ENCODE results near the gene FAM81B.

The FAM81B gene

GRCh38 chr5:95403996-95404395, 12.8 kb downstream of the FAM81B start:
- DNase-seq, result no peak

DNA sequence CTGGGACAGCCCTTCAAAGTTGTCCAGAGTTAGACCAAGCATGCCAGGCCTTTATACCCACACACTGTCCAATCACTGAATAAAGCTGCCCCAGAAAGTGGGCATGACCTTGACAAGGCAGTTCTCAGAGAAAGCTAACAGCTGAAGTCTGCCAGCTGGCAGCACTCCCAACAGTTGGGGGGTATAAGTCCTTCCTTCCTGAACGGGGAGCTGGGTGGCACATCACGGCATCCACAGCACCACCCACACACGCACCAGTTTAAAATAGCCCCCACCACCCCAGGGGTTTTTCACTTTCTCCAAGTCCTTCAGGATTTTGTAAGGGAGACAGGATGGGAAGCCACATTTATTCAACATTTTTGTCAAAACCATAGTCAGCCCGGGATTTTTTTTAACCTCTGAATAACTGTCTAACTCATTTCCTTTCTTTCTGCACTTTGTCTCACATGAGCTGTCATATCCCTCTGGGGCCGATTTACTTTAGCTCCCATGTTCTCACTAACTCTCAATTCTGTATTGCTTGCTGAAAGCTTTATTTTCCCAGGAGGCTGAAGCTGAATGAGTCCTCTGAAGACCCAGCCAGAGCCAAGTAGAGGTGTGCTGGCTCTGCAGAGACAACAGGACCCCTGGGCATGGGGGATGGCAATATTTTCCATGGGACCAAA, 15.4 kb downstream of the FAM81B start:
- no peak for DNase-seq

GRCh38 chr5:95410279-95410678, 19.1 kb downstream of the FAM81B start:
- no peak for DNase-seq

DNA sequence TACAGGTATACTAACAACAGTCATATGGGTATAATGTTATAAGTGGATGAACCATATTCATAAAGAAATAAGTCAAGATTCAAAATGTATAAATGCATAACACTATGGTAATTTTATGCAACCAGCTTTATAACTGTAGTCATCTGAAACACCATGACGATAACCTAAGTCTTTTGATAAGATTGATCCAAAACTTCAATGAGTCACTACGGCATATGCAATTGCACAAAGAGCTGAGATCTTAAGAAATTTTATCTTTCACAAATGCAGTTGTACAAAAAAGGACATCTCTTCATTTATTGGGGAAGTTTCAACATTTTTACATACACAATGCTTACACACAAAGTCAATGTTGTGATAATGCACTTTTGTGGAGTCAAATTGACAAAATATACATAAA, 20.3 kb downstream of the FAM81B start:
- no peak for DNase-seq

DNA sequence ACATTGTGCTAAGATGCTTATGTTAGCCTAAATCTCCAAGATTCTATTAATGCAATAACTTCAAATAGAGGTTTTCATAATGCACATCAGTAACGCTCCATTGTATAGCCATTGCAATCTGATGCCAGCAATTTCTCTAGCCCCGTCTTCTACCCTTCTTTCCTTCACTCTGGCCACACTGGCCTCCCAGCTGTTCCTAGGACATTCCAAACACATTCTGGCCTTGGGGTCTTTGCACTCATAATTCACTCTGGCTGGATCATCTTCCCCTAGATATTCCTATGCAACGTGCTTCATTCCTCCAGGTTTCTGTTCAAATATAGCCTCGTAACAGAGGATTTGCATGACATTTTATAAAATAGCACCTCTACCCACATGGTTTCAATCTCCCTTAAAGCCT, 23.3 kb downstream of the FAM81B start:
- DNase-seq, result no peak

- no peak for DNase-seq
These were observed 26.8 kb downstream of the FAM81B start for GRCh38 chr5:95417971-95418370.

DNA sequence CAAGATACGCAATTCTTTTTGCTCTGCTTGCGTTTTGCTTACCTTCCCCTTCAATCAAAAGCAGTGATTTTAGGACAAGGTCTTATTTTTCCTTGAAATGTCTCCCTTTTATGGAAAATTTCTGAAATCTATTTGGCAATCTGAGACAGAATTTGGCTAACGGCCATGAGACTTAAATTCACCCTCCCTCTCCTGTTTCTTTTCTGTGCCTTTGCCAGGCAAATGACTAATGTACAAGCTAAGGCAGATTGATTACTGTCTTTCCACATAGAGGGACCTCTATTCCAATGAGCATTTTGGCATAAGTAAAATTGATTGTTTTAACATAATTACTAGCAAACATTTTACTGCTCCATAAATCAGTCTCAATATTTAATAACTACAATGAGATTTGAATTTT, 31.7 kb downstream of the FAM81B start:
- DNase-seq, result no peak

- DNase-seq, result no peak
These were observed 32.9 kb downstream of the FAM81B start for GRCh38 chr5:95424016-95424415.

DNA sequence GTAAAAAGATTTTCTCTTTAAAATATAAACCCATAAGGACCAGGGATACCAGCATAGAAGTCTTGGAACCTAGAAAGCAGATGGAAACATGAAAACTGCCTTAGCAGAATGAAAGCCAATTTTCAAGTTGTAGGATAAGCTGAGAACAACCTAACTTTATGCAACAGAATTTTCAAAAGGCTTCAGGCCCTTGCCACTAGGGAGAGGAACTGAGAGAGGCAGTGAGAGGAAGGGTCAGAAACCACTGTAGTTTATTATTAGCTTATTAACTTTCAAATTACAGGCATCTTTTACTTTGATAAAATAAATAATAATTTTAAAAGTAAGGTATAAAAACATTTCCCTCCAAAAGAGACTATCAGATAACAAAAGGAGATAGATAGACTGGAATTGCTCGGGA, 33.4 kb downstream of the FAM81B start:
- DNase-seq, result no peak

DNA sequence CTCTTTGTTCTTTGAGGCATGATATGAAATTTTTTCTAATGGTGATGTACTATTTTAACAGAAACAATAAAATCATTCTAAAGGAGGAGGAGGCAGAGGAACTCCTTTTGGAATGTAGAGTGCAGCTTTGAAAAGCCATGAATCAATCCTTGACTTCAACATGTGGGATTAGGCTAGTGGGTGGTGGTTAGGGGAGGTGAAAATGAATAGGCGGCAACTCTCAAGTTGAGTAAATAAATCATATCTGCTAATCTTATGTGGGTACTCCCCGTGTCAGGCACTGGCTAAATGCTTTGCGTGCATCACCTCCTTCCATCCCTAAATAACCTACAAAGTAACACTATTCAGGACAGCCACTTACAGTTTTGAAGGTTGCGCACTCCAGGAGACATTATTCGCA, 35.1 kb downstream of the FAM81B start:
- no peak for DNase-seq

GRCh38 chr5:95432779-95433178, 41.6 kb downstream of the FAM81B start:
- DNase-seq, result no peak

DNA sequence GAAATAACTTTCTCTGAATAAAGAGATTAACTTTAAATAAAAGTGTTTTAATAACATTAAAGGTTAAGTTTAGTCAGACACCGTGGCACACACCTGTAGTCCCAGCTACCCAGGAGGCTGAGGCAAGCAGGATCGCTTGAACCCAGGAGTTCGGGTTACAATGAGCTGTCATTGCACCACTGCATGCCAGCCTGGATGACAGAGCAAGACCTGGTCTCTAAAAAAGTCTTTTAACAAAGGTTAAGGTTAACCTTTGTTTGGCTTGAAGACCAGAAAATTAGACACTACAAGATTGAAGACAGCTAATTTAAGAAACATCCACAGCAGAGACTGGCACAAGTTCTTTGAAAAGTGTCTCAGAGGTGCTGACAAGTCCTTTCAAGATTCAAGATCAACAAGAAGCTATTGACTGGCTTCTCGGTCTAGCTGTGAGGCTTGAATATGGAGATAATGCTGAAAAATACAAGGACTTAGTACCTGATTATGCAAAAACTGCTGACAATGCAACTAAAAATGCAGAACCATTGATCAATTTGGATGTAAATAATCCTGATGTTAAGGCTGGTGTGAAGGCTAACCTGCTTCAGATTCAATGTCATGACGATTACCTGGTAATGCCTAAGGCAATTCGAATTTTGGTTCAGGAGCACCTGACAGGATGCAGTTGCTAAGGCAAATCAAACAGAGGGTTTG, 48.8 kb downstream of the FAM81B start:
- DNase-seq, result no peak

GRCh38 chr5:95440825-95441224, 49.7 kb downstream of the FAM81B start:
- peak; percentile 12 for DNase-seq

- DNase-seq, result no peak
These were observed 50.5 kb downstream of the FAM81B start for GRCh38 chr5:95441636-95442035.

GRCh38 chr5:95445442-95445841, 54.3 kb downstream of the FAM81B start:
- DNase-seq, result no peak

DNA sequence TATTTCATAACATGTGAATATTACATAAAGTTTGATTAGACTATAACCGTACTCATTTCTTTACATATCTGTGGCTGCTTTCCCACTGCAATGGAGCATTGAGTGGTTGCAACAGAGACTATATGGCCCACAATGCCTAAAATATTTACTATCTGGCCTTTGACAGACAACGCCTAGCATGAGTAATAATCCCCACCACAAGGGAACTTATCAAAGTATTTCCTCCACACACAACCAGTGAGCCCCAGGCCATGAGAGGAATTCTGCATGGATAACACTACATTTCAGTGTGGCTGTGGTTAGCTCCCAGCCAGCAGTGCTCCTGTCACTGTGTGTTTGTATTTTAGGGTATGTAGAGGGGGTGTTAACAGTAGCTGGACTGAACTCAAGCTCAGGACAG, 54.8 kb downstream of the FAM81B start:
- no peak for DNase-seq

- no peak for DNase-seq
These were observed 55.5 kb downstream of the FAM81B start for GRCh38 chr5:95446560-95447221.

DNA sequence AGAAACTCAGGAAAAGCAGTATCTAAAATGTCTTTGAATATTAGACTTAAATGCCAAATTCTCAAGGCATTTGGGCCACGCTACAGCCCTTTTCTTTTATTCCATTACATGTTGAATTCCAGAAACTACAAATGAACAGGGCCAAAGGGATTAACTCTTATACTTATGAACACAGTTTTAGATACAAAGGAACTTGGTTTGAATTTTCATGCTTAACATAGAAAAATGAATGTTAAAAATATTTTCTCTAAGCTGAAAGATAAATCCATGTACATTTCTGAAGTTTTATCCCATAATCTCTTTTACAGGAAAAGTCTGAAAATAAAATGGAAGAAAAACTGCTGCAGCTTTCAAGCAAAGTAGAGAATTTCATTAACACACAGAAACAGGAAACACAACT, 56.8 kb downstream of the FAM81B start:
- no peak for DNase-seq

DNA sequence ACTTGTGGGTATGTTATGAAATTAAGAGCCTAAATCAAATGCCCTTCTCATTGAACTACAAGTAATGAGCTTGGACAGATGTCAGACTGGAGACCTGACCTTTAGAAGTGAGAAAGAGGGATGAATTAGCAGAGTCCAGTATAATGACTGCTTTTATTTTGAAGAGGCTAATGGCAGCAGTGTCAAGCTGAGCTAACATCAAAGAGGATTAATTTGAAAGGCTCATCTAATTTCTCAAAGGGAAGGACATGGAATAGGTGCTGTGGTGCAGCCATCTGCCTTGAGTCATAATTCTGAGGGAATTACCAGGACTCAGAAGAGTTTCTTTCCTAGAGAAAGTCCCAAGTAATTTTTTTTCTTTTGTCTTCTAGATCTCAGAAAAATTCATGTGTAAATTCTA, 57.6 kb downstream of the FAM81B start:
- DNase-seq, result no peak

GRCh38 chr5:95449460-95449859, 58.3 kb downstream of the FAM81B start:
- no peak for DNase-seq

GRCh38 chr5:95454536-95454935, 63.4 kb downstream of the FAM81B start:
- no peak for DNase-seq

GRCh38 chr5:95460665-95461064, 69.5 kb downstream of the FAM81B start:
- no peak for DNase-seq

GRCh38 chr5:95471487-95471886, 80.3 kb downstream of the FAM81B start:
- DNase-seq, result no peak

DNA sequence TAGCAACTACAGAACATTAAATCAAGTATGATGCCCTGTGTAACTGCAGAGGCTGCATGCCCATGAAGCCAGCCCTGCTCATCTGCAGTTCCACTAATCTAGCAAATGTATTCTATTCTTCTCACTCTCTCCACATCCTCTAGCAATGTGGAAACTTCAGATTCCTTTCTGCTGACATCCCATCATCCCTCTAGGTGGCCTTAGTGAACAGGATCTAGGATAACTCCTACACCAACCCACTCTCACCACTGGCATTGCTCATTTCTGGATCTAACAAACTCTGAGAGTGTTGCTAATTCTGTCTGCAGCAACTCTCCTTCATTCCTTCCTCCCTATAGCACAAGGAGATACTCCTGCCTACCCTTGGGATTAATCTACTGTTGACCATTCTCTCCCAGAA, 80.8 kb downstream of the FAM81B start:
- DNase-seq, result no peak
